Activated CD8-positive, alpha-beta memory T cell treated with anti-CD3 and anti-CD28 coated beads for 36 hours (primary cell): ENCODE measurements around the gene SPOCK1. TPM values are rescaled to one million over a fixed set of nuclear protein-coding genes. Genes with fewer than 3 reads are reported as not detected.

Experiments used
- CTCF ChIA-PET: fragments of 350-600 bp; sonication (Branson Sonifier 250); formaldehyde crosslinking; loops from one replicate; lab custom pipeline; 2021; ENCODE audit warnings: antibody characterized with exemption; lab: Charles Lee
- POLR2A ChIA-PET: fragments of 350-600 bp; sonication (Branson Sonifier 250); formaldehyde crosslinking; loops from one replicate; lab custom pipeline; 2021; ENCODE audit warnings: antibody characterized with exemption; lab: Charles Lee
- total RNA-seq, 2 experiments: library from RNA; stranded (reverse); gene quantifications; one replicate each; pipeline ENCODE4 v1.2.3, GENCODE V29; 2021

The SPOCK1 gene
- total RNA-seq, 2 experiments from 2014 or later = not detected

- CTCF ChIA-PET = no interaction called here
- POLR2A ChIA-PET = no interaction called here
These were observed 124.9 kb downstream of the SPOCK1 start for GRCh38 chr5:137374110-137374714.

GRCh38 chr5:137372773-137373160 lies 126.4 kb downstream of the SPOCK1 start:
- POLR2A ChIA-PET = no interaction called here

GRCh38 chr5:137372016-137372772 lies 126.9 kb downstream of the SPOCK1 start:
- CTCF ChIA-PET = no interaction called here

More at GRCh38 chr5:137372773-137373160, 126.4 kb downstream of the SPOCK1 start:
- CTCF ChIA-PET = no interaction called here

GRCh38 chr5:137370096-137371071 lies 128.7 kb downstream of the SPOCK1 start:
- ChIA-PET POLR2A (no interaction called here), CTCF (no interaction called here)

More at GRCh38 chr5:137372016-137372772, 126.9 kb downstream of the SPOCK1 start:
- POLR2A ChIA-PET = no interaction called here

GRCh38 chr5:137368651-137369050 lies 130.5 kb downstream of the SPOCK1 start:
- ChIA-PET CTCF (no interaction called here), POLR2A (no interaction called here)

GRCh38 chr5:137367951-137368350 lies 131.2 kb downstream of the SPOCK1 start:
- ChIA-PET CTCF (no interaction called here), POLR2A (no interaction called here)

- ChIA-PET POLR2A (no interaction called here), CTCF (no interaction called here)
These were observed 132.6 kb downstream of the SPOCK1 start for GRCh38 chr5:137366526-137366925.

- POLR2A ChIA-PET = no interaction called here
- CTCF ChIA-PET = no interaction called here
These were observed 133.8 kb downstream of the SPOCK1 start for GRCh38 chr5:137365126-137365865.

- CTCF ChIA-PET = no interaction called here
- POLR2A ChIA-PET = no interaction called here
These were observed 137.8 kb downstream of the SPOCK1 start for GRCh38 chr5:137361280-137361679.

- POLR2A ChIA-PET = no interaction called here
- CTCF ChIA-PET = no interaction called here
These were observed 138.5 kb downstream of the SPOCK1 start for GRCh38 chr5:137360607-137361006.

GRCh38 chr5:137359941-137360340 lies 139.2 kb downstream of the SPOCK1 start:
- CTCF ChIA-PET = no interaction called here
- POLR2A ChIA-PET = no interaction called here

- ChIA-PET POLR2A (no interaction called here), CTCF (no interaction called here)
These were observed 141.7 kb downstream of the SPOCK1 start for GRCh38 chr5:137357436-137357835.

GRCh38 chr5:137356127-137356526 lies 143.0 kb downstream of the SPOCK1 start:
- CTCF ChIA-PET = no interaction called here
- POLR2A ChIA-PET = no interaction called here

GRCh38 chr5:137355708-137356107 lies 143.4 kb downstream of the SPOCK1 start:
- POLR2A ChIA-PET = no interaction called here
- CTCF ChIA-PET = no interaction called here

GRCh38 chr5:137352095-137352494 lies 147.0 kb downstream of the SPOCK1 start:
- ChIA-PET CTCF (no interaction called here), POLR2A (no interaction called here)

- ChIA-PET CTCF (no interaction called here), POLR2A (no interaction called here)
These were observed 148.3 kb downstream of the SPOCK1 start for GRCh38 chr5:137350791-137351190.

GRCh38 chr5:137348759-137349158 lies 150.4 kb downstream of the SPOCK1 start:
- CTCF ChIA-PET = no interaction called here
- POLR2A ChIA-PET = no interaction called here

GRCh38 chr5:137347865-137348264 lies 151.3 kb downstream of the SPOCK1 start:
- CTCF ChIA-PET = no interaction called here
- POLR2A ChIA-PET = no interaction called here

- CTCF ChIA-PET = no interaction called here
- POLR2A ChIA-PET = no interaction called here
These were observed 152.8 kb downstream of the SPOCK1 start for GRCh38 chr5:137346281-137346680.
